ENCODE measurements around the gene OSBPL7. TPM values are rescaled to one million over a fixed set of nuclear protein-coding genes. Genes with fewer than 3 reads are reported as not detected.

Gene OSBPL7
- total RNA-seq, 4 donors from 2014 or later, result 2.2 to 4.1 (median 3.8) TPM

- WGBS, 2 donors (ENCODE audit: low coverage in 1 of 2), result 82 to 88% methylated on average over 5 of the region's 10 CpGs
Measured at GRCh38 chr17:47819475-47819874, 2.1 kb downstream of the OSBPL7 start.

GRCh38 chr17:47818002-47818695 lies 3.4 kb downstream of the OSBPL7 start:
- peaks cover 0 to 30% (median 3%) of the 10 kb centered on the region in 3 donors for H3K4me1 ChIP-seq
- WGBS, 2 donors (ENCODE audit: low coverage in 1 of 2), result 20 to 80% methylated on average over 1 of the region's 11 CpGs
- no peaks in the 10 kb centered on the region for H3K27me3 ChIP-seq
- H3K9me3 ChIP-seq, result no peaks in the 10 kb centered on the region
- H3K27ac ChIP-seq, result no peak overlapping the region
- H3K36me3 ChIP-seq, result peaks cover 0 to 74% of the 10 kb centered on the region in 2 donors
- ATAC-seq, result no peak
- no peak overlapping the region for H3K4me3 ChIP-seq
- no peak for TF ChIP-seq EP300 (IDR thresholded peaks at IDR 0.05)
- TF ChIP-seq CTCF (IDR thresholded peaks at IDR 0.05), result no peak
- TF ChIP-seq POLR2A (IDR thresholded peaks at IDR 0.05), result no peak
- TF ChIP-seq POLR2AphosphoS5 (IDR thresholded peaks at IDR 0.05), result no peak

More at GRCh38 chr17:47819475-47819874, 2.1 kb downstream of the OSBPL7 start:
- Histone ChIP-seq H3K9me3 (no peaks in the 10 kb centered on the region), H3K36me3 (peaks cover 0 to 75% of the 10 kb centered on the region in 2 donors), H3K27ac (no peak overlapping the region), H3K27me3 (no peaks in the 10 kb centered on the region), H3K4me3 (no peak overlapping the region), H3K4me1 (peaks cover 0 to 30% (median 3%) of the 10 kb centered on the region in 3 donors)
- TF ChIP-seq POLR2AphosphoS5 (IDR thresholded peaks at IDR 0.05) (no peak), CTCF (IDR thresholded peaks at IDR 0.05) (no peak), EP300 (IDR thresholded peaks at IDR 0.05) (no peak), POLR2A (IDR thresholded peaks at IDR 0.05) (no peak)
- no peak for ATAC-seq

DNA sequence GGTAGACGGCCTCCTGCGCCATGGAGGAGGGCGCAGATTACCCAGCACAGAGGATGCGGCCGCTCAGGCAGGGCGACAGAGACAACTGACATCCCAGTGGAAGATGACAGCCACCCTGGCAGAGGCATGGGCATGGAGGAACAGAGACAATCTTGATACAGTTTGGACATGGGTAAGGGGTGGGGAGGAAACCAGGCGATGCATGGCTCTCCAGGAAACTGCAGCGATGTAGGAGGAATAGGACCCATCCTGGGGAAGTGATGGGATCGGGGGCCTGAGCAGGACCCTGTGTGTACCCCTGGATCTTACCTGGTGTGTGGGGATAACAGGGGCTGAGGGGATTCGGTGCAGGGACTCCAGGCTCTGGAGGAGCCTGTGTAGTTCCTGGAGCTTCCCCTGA lies 4.6 kb downstream of the OSBPL7 start:
- TF ChIP-seq POLR2A (IDR thresholded peaks at IDR 0.05), result no peak
- no peak for TF ChIP-seq CTCF (IDR thresholded peaks at IDR 0.05)
- no peak for TF ChIP-seq POLR2AphosphoS5 (IDR thresholded peaks at IDR 0.05)
- no peak for TF ChIP-seq EP300 (IDR thresholded peaks at IDR 0.05)
- 92 to 93% methylated on average over 2 to 8 of the region's 10 CpGs for whole genome bisulfite sequencing, 2 donors (ENCODE audit: low coverage in 1 of 2)
- ATAC-seq, result no peak
- H3K4me1 ChIP-seq, result peaks cover 0 to 22% (median 0%) of the 10 kb centered on the region in 3 donors
- no peak overlapping the region for H3K4me3 ChIP-seq
- H3K36me3 ChIP-seq, result peaks cover 0 to 80% of the 10 kb centered on the region in 2 donors
- no peaks in the 10 kb centered on the region for H3K9me3 ChIP-seq
- no peak overlapping the region for H3K27ac ChIP-seq
- H3K27me3 ChIP-seq, result no peaks in the 10 kb centered on the region

DNA sequence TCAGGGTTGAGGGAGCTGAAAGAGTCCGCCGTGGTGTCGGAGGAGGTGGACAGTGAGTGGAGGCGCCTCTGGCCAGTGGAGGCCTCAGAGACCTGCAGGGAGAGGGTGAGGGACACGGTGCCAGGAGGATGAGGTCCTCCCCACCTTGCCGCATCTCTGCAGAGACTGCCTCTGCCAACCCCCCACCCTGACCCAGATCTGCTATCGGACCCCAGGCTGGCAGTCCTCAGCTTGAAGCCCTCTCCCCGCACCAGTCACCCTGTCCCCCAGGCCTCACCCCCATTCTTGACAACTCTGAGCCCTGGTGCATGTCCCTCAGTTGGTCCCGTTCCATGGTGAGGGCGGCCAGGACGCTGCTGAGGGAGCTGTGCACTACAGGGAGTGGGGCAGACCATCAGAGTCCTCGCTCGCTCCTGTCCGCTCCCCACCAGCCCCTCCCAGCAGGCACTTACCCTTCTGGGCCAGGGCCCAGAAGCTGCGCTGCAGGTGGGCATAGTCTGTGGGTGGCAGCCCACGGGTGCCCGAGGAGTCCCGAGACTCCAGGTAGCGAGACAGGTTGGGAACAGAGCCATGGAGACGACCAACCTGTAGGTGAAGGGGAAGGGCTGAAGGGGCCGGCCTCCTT lies 5.4 kb downstream of the OSBPL7 start:
- Histone ChIP-seq H3K36me3 (peaks cover 0 to 86% of the 10 kb centered on the region in 2 donors), H3K9me3 (no peaks in the 10 kb centered on the region), H3K27me3 (no peaks in the 10 kb centered on the region), H3K4me1 (peaks cover 0 to 14% (median 0%) of the 10 kb centered on the region in 3 donors), H3K4me3 (no peak overlapping the region), H3K27ac (no peak overlapping the region)
- no peak for TF ChIP-seq POLR2AphosphoS5 (IDR thresholded peaks at IDR 0.05)
- no peak for TF ChIP-seq POLR2A (IDR thresholded peaks at IDR 0.05)
- no peak for TF ChIP-seq CTCF (IDR thresholded peaks at IDR 0.05)
- TF ChIP-seq EP300 (IDR thresholded peaks at IDR 0.05), result no peak
- WGBS, 2 donors (ENCODE audit: low coverage in 1 of 2), result 97 to 100% methylated on average over 4 to 6 of the region's 21 CpGs
- no peak for ATAC-seq

Measured in gastroesophageal sphincter (tissue), 4 donors.